Activated T-helper 2 cell treated with anti-CD3 and anti-CD28 coated beads, Interferon-gamma antibody, Interleukin-2, Interleukin-4, amounts not matched to agents 10 μg/mL and 5 μg/mL and 100 μg/mL, durations not matched to agents 14 hours and 24 hours and 36 hours (primary cell): ENCODE data around the gene TM7SF2. TPM values are rescaled to one million over a fixed set of nuclear protein-coding genes. Genes with fewer than 3 reads are reported as not detected.

Source experiments
- total RNA-seq: library from RNA; stranded (reverse); gene quantifications from 2 replicates; pipeline ENCODE4 v1.2.3, GENCODE V29; 2022

TM7SF2 gene
- total RNA-seq, 1 donor from 2014 or later = 36.9 TPM

Other genes starting within 250 kb of the TM7SF2 start
- gene EHD1, start 233.3 kb upstream of the TM7SF2 start, total RNA-seq = 107 TPM in 2 replicates
- gene ATG2A, start 194.7 kb upstream of the TM7SF2 start, total RNA-seq = 20.7 and 26.1 TPM in 2 replicates
- 13.6 and 16.1 TPM in 2 replicates for gene PPP2R5B, start 187.2 kb upstream of the TM7SF2 start, total RNA-seq
- not detected in 2 replicates for gene GPHA2, start 176.0 kb upstream of the TM7SF2 start, total RNA-seq
- gene MAJIN, start 139.8 kb upstream of the TM7SF2 start, total RNA-seq = not detected in 2 replicates
- gene BATF2, start 114.9 kb upstream of the TM7SF2 start, total RNA-seq = 0.09 and 0.16 TPM in 2 replicates
- gene ARL2, start 97.7 kb upstream of the TM7SF2 start, total RNA-seq = 70.0 and 77.0 TPM in 2 replicates
- 19.6 and 22.4 TPM in 2 replicates for gene SNX15, start 84.4 kb upstream of the TM7SF2 start, total RNA-seq
- 17.0 and 18.6 TPM in 2 replicates for gene SAC3D1, start 70.7 kb upstream of the TM7SF2 start, total RNA-seq
- 11.9 and 14.6 TPM in 2 replicates for gene NAALADL1, start 53.3 kb upstream of the TM7SF2 start, total RNA-seq
- 82.0 and 86.8 TPM in 2 replicates for gene CDCA5, start 27.8 kb upstream of the TM7SF2 start, total RNA-seq
- 34.9 and 37.2 TPM in 2 replicates for gene ZFPL1, start 27.6 kb upstream of the TM7SF2 start, total RNA-seq
- 121 and 133 TPM in 2 replicates for gene VPS51, start 15.7 kb upstream of the TM7SF2 start, total RNA-seq
- 11.3 and 12.8 TPM in 2 replicates for gene ZNHIT2, start 5.8 kb downstream of the TM7SF2 start, total RNA-seq
- 1,016 and 1,034 TPM in 2 replicates for gene FAU, start 10.3 kb downstream of the TM7SF2 start, total RNA-seq
- 66.6 and 67.1 TPM in 2 replicates for gene MRPL49, start 10.4 kb downstream of the TM7SF2 start, total RNA-seq
- 40.1 and 42.2 TPM in 2 replicates for gene SYVN1, start 22.6 kb downstream of the TM7SF2 start, total RNA-seq
- not detected in 2 replicates for gene SPDYC, start 58.4 kb downstream of the TM7SF2 start, total RNA-seq
- 143 and 144 TPM in 2 replicates for gene CAPN1, start 70.1 kb downstream of the TM7SF2 start, total RNA-seq
- 74.5 and 74.6 TPM in 2 replicates for gene POLA2, start 150.1 kb downstream of the TM7SF2 start, total RNA-seq
- 3.4 and 5.1 TPM in 2 replicates for gene CDC42EP2, start 203.0 kb downstream of the TM7SF2 start, total RNA-seq
- gene DPF2, start 222.0 kb downstream of the TM7SF2 start, total RNA-seq = 77.0 and 78.1 TPM in 2 replicates
- gene TIGD3, start 242.9 kb downstream of the TM7SF2 start, total RNA-seq = 1.3 and 1.6 TPM in 2 replicates